GM21367 (cell line): ENCODE data around the gene DNASE1.
"Not testable (repeated sequence)": the region's sequence is repeated elsewhere in the genome, so short reads cannot be mapped to it uniquely, and the experiment has no call there.

Experiments
- ATAC-seq: cut with Tn5 transposase; IDR thresholded peaks from one replicate; pipeline ENCODE4 v1.9.1; 2021; ENCODE audit not compliant: unreplicated experiment

DNASE1 gene

GRCh38 chr16:3654249-3654991 is at the start of gene DNASE1:
DNASE1 (plus strand) TSS chr16:3654691; CDS start chr16:3655374, 683 bp downstream.
- no peak for ATAC-seq

GRCh38 chr16:3606441-3606840 is 48.0 kb upstream of the DNASE1 start:
- no peak for ATAC-seq

GRCh38 chr16:3607161-3607560 is 47.3 kb upstream of the DNASE1 start:
- no peak for ATAC-seq

- ATAC-seq = no peak
Observed at GRCh38 chr16:3607634-3608033, 46.9 kb upstream of the DNASE1 start.

GRCh38 chr16:3608069-3608468 is 46.4 kb upstream of the DNASE1 start:
- ATAC-seq = no peak

- not testable (repeated sequence) for ATAC-seq
Observed at GRCh38 chr16:3608976-3609375, 45.5 kb upstream of the DNASE1 start.

- ATAC-seq = no peak
Observed at GRCh38 chr16:3609895-3610697, 44.4 kb upstream of the DNASE1 start.

GRCh38 chr16:3610698-3611145 is 43.8 kb upstream of the DNASE1 start:
- ATAC-seq = peak; percentile 14

- ATAC-seq = peak; percentile 60
Observed at GRCh38 chr16:3611146-3611975, 43.1 kb upstream of the DNASE1 start, which contains the start of gene SLX4. SLX4 (minus strand) TSS chr16:3611606; CDS start chr16:3608964, 2,642 bp downstream.

- ATAC-seq = no peak
Observed at GRCh38 chr16:3612510-3613466, 41.7 kb upstream of the DNASE1 start.

GRCh38 chr16:3618769-3619141 is 35.7 kb upstream of the DNASE1 start:
- no peak for ATAC-seq

- no peak for ATAC-seq
Observed at GRCh38 chr16:3623642-3624041, 30.8 kb upstream of the DNASE1 start.

GRCh38 chr16:3625331-3625730 is 29.2 kb upstream of the DNASE1 start:
- no peak for ATAC-seq

- no peak for ATAC-seq
Observed at GRCh38 chr16:3625911-3626732, 28.4 kb upstream of the DNASE1 start.

GRCh38 chr16:3637371-3637923 is 17.0 kb upstream of the DNASE1 start:
- ATAC-seq = no peak

GRCh38 chr16:3638916-3639644 is 15.4 kb upstream of the DNASE1 start:
- ATAC-seq = no peak

GRCh38 chr16:3640207-3640606 is 14.3 kb upstream of the DNASE1 start:
- no peak for ATAC-seq
